HCT116 (cell line): ENCODE measurements around the gene CREB3. TPM values are rescaled to one million over a fixed set of nuclear protein-coding genes. Genes with fewer than 3 reads are reported as not detected.

Source experiments
- ATAC-seq: fragments of 200-7000 bp; cut with Tn5 transposase; 2 replicates; pipeline ENCODE4 v1.9.1; 2020; ENCODE audit warnings: mild to moderate bottlenecking, moderate library complexity
- BruUV-seq: library from RNA; stranded (reverse); fragments of 400-500 nt; replicated peaks from 2 replicates; lab custom pipeline; 2021; lab: Mats Ljungman, UMichigan
- CTCF ChIA-PET: fragments of 300-600 bp; sonication (Branson Sonifier 250); formaldehyde crosslinking; loops from one replicate; lab custom pipeline; 2021; ENCODE audit warnings: antibody characterized with exemption; lab: Charles Lee
- POLR2A ChIA-PET: fragments of 300-600, 350-600 bp; sonication (Branson Sonifier 250); formaldehyde crosslinking; loops from one replicate; lab custom pipeline; 2021; ENCODE audit warnings: antibody characterized with exemption; lab: Charles Lee
- RAD21 ChIA-PET, 2 experiments: fragments of 300-600 bp; sonication (Branson Sonifier 250); formaldehyde crosslinking; loops; one replicate each; lab custom pipeline; 2023; ENCODE audit warnings: low total read pairs in 2 of 2; ENCODE audit not compliant: uncharacterized antibody in 2 of 2, unreplicated experiment in 2 of 2, low non-redundant PET in 1 of 2; lab: Charles Lee
- DNase-seq: peaks from one replicate; pipeline ENCODE4 v3.0.0-alpha.2; 2010; ENCODE audit warnings: low read depth, low spot score
- H2AFZ ChIP-seq: fragments of 200-600 bp; shearing (Covaris generic), sonication (generic); 2 replicates; pipeline ENCODE4 v1.6.1; 2017; ENCODE audit warnings: low read depth, mixed run types, mixed read lengths, antibody characterized with exemption, low read length; ENCODE audit not compliant: poor library complexity, severe bottlenecking
- H3K27ac ChIP-seq: 2 replicates; pipeline ENCODE4 v1.5.1; 2012; ENCODE audit warnings: low read depth, low read length
- H3K27me3 ChIP-seq: fragments of 200-600 bp; sonication (generic); 2 replicates; pipeline ENCODE4 v1.6.1; 2016; ENCODE audit warnings: mixed run types, low read length, mixed read lengths; ENCODE audit not compliant: insufficient read depth
- H3K36me3 ChIP-seq, 2 experiments: fragments of 200-500 bp in 1 of 2; fragments of 200-600 bp in 1 of 2; sonication (Bioruptor generic) in 1 of 2; sonication (generic) in 1 of 2; 2 replicates each; pipeline versions ENCODE4 v1.5.1 to v1.6.1; 2014 to 2016; ENCODE audit warnings: low read length in 2 of 2, inconsistent platforms in 1 of 2, mixed read lengths in 1 of 2, mixed run types in 1 of 2; ENCODE audit not compliant: insufficient read depth in 2 of 2, control insufficient read depth in 1 of 2
- H3K4me1 ChIP-seq, 2 experiments: fragments of 200-600 bp in 1 of 2; sonication (generic) in 1 of 2; 2 replicates each; pipeline versions ENCODE4 v1.5.1 to v1.6.1; 2012 to 2017; ENCODE audit warnings: low read length in 2 of 2, inconsistent platforms in 1 of 2, mild to moderate bottlenecking in 1 of 2, mixed read lengths in 1 of 2, mixed run types in 1 of 2, moderate library complexity in 1 of 2; ENCODE audit not compliant: insufficient read depth in 2 of 2, control insufficient read depth in 1 of 2
- H3K4me2 ChIP-seq: fragments of 200-600 bp; sonication (generic); 2 replicates; pipeline ENCODE4 v1.6.1; 2017; ENCODE audit warnings: mixed run types, low read length, mixed read lengths
- H3K4me3 ChIP-seq, 2 experiments: fragments of 200-600 bp in 1 of 2; sonication (generic) in 1 of 2; replicated peaks in 1 of 2; 2 replicates each; pipeline ENCODE4 v1.5.1; 2011 to 2016; ENCODE audit warnings: low read length in 2 of 2, control low read depth in 1 of 2, low read depth in 1 of 2, mild to moderate bottlenecking in 1 of 2, mixed read lengths in 1 of 2, mixed run types in 1 of 2
- H3K79me2 ChIP-seq: fragments of 200-600 bp; sonication (generic); 2 replicates; pipeline ENCODE4 v1.6.1; 2017; ENCODE audit warnings: mild to moderate bottlenecking, mixed run types, low read length, moderate library complexity, mixed read lengths; ENCODE audit not compliant: insufficient read depth
- H3K9ac ChIP-seq: fragments of 200-600 bp; sonication (generic); 2 replicates; pipeline ENCODE4 v1.6.1; 2016; ENCODE audit warnings: low read length, mixed read lengths
- H3K9me2 ChIP-seq: fragments of 200-600 bp; sonication (generic), shearing (Covaris generic); 2 replicates; pipeline ENCODE4 v1.6.1; 2017; ENCODE audit warnings: mixed run types, mild to moderate bottlenecking, moderate library complexity; ENCODE audit not compliant: insufficient read depth
- H3K9me3 ChIP-seq, 2 experiments: fragments of 200-500 bp in 1 of 2; fragments of 200-600 bp in 1 of 2; sonication (Bioruptor generic) in 1 of 2; sonication (generic) in 1 of 2; 2 replicates each; pipeline ENCODE4 v1.6.1; 2014 to 2017; ENCODE audit warnings: low read length in 2 of 2, mixed read lengths in 2 of 2, inconsistent platforms in 1 of 2, low read depth in 1 of 2, mild to moderate bottlenecking in 1 of 2, mixed run types in 1 of 2, moderate library complexity in 1 of 2; ENCODE audit not compliant: control insufficient read depth in 1 of 2, insufficient read depth in 1 of 2
- H4K20me1 ChIP-seq: fragments of 200-600 bp; sonication (generic), shearing (Covaris generic); 2 replicates; pipeline ENCODE4 v1.6.1; 2017; ENCODE audit warnings: mixed run types, mild to moderate bottlenecking, moderate library complexity; ENCODE audit not compliant: insufficient read depth
- CBX3 ChIP-seq: IDR thresholded peaks from 2 replicates; pipeline ENCODE4 v1.6.1; 2012; ENCODE audit warnings: low read depth
- CEBPB ChIP-seq: IDR thresholded peaks from 2 replicates; pipeline ENCODE4 v1.6.1; 2012; ENCODE audit warnings: low read depth
- EGR1 ChIP-seq: IDR thresholded peaks from 2 replicates; pipeline ENCODE4 v1.6.1; 2012; ENCODE audit warnings: low read depth
- ELF1 ChIP-seq: IDR thresholded peaks from 2 replicates; pipeline ENCODE4 v1.6.1; 2012; ENCODE audit warnings: low read depth, borderline replicate concordance
- EZH2 ChIP-seq: fragments of 200-600 bp; sonication (generic); IDR thresholded peaks from 2 replicates; pipeline ENCODE4 v1.6.1; 2017; ENCODE audit warnings: antibody characterized with exemption, mixed run types
- EZH2phosphoT487 ChIP-seq: fragments of 200-600 bp; IDR thresholded peaks from 2 replicates; pipeline ENCODE4 v1.6.1; 2018; ENCODE audit warnings: antibody characterized with exemption, borderline replicate concordance
- FOSL1 ChIP-seq: IDR thresholded peaks from 2 replicates; pipeline ENCODE4 v1.6.1; 2012; ENCODE audit warnings: low read depth
- JUND ChIP-seq: IDR thresholded peaks from 2 replicates; pipeline ENCODE4 v1.6.1; 2012
- POLR2A ChIP-seq: IDR thresholded peaks from 2 replicates; pipeline ENCODE4 v1.7.0; 2011; ENCODE audit warnings: borderline replicate concordance; ENCODE audit not compliant: insufficient read depth, insufficient read length; ENCODE audit errors: extremely low read depth
- RAD21 ChIP-seq: IDR thresholded peaks from 2 replicates; pipeline ENCODE4 v1.6.1; 2012; ENCODE audit warnings: low read depth, mild to moderate bottlenecking
- SIN3A ChIP-seq: IDR thresholded peaks from 2 replicates; pipeline ENCODE4 v1.6.1; 2012; ENCODE audit warnings: low read depth
- SP1 ChIP-seq: IDR thresholded peaks from 2 replicates; pipeline ENCODE4 v1.6.1; 2012; ENCODE audit warnings: low read depth
- SRF ChIP-seq: IDR thresholded peaks from 2 replicates; pipeline ENCODE4 v1.6.1; 2012; ENCODE audit warnings: low read depth
- TCF7L2 ChIP-seq: IDR thresholded peaks from 2 replicates; pipeline ENCODE4 v1.7.0; 2011; ENCODE audit warnings: borderline replicate concordance, inconsistent platforms; ENCODE audit not compliant: insufficient read depth, insufficient read length; ENCODE audit errors: extremely low read depth
- YY1 ChIP-seq: IDR thresholded peaks from 2 replicates; pipeline ENCODE4 v1.6.1; 2011; ENCODE audit warnings: low read length, low read depth, moderate library complexity, mild to moderate bottlenecking; ENCODE audit not compliant: insufficient replicate concordance; ENCODE audit errors: extremely low read depth
- ZFX ChIP-seq: fragments of 450-650 bp; IDR thresholded peaks from 2 replicates; pipeline ENCODE4 v1.6.1; 2017
- intact Hi-C: fragments of 100-400 bp; cut with micrococcal nuclease; formaldehyde crosslinking; loops from 2 replicates; pipeline ENCODE4 v1.10.0; 2022
- total RNA-seq: library from RNA; stranded (reverse); gene quantifications from one replicate; pipeline ENCODE4 v1.2.1, GENCODE V29; 2021; ENCODE audit not compliant: unreplicated experiment
- TF ChIP-seq, protein P1 (sequence below), 3 experiments: fragments of 200-600 bp in 1 of 3; sonication (generic) in 1 of 3; IDR thresholded peaks in 2 of 3; conservative IDR thresholded peaks in 1 of 3; 2 replicates each; pipeline ENCODE4 v1.5.1; 2012 to 2017; ENCODE audit warnings: low read depth in 2 of 3, low read length in 2 of 3, antibody characterized with exemption in 1 of 3, borderline replicate concordance in 1 of 3, control low read depth in 1 of 3, mild to moderate bottlenecking in 1 of 3, mixed read lengths in 1 of 3, mixed run types in 1 of 3, moderate library complexity in 1 of 3; ENCODE audit not compliant: insufficient read depth in 1 of 3
- TF ChIP-seq, protein P2 (sequence below): IDR thresholded peaks from 2 replicates; pipeline ENCODE4 v1.6.1; 2012; ENCODE audit warnings: low read depth
- TF ChIP-seq, protein P3 (sequence below): IDR thresholded peaks from 2 replicates; pipeline ENCODE4 v1.6.1; 2012
- TF ChIP-seq, protein P4 (sequence below): IDR thresholded peaks from 2 replicates; pipeline ENCODE4 v1.6.1; 2012

Gene CREB3
- total RNA-seq, 1 experiment from 2014 or later = 22.3 TPM

DNA sequence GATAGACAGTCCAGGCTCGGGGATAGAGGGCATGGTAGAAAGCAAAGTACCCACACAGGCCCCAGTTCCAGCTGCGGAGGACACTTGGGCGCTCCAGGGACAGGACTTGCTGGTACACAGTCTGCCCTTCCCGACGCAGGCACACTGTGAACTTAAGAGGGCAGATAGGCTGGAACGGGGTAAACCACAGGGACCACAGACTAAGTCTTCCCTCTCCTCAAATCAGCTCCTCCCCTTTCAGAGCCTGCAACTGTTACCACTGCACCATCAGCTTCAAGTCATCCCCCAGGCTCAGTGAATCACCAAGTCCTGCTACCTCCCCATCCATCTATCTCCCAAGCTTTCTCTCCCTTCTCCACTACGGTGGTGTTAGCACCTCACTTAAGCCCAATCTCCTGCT lies 9.3 kb downstream of the CREB3 start:
- Histone ChIP-seq H3K9me2 (no peaks in the 10 kb centered on the region), H3K9ac (no peak overlapping the region)
- no peak for DNase-seq
- TF ChIP-seq ZFX = no peak
- no peak for TF ChIP-seq YY1
- TF ChIP-seq, protein P1, sequence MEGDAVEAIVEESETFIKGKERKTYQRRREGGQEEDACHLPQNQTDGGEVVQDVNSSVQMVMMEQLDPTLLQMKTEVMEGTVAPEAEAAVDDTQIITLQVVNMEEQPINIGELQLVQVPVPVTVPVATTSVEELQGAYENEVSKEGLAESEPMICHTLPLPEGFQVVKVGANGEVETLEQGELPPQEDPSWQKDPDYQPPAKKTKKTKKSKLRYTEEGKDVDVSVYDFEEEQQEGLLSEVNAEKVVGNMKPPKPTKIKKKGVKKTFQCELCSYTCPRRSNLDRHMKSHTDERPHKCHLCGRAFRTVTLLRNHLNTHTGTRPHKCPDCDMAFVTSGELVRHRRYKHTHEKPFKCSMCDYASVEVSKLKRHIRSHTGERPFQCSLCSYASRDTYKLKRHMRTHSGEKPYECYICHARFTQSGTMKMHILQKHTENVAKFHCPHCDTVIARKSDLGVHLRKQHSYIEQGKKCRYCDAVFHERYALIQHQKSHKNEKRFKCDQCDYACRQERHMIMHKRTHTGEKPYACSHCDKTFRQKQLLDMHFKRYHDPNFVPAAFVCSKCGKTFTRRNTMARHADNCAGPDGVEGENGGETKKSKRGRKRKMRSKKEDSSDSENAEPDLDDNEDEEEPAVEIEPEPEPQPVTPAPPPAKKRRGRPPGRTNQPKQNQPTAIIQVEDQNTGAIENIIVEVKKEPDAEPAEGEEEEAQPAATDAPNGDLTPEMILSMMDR (IDR thresholded peaks at IDR 0.05 in 2 of 3, conservative IDR thresholded peaks at IDR 0.05 in 1 of 3; ENCODE audit: borderline replicate concordance in 1 of 3, insufficient read depth in 1 of 3, low read depth in 2 of 3, low read length in 2 of 3) = no peak
- TF ChIP-seq CBX3 = no peak
- TF ChIP-seq, protein P2, sequence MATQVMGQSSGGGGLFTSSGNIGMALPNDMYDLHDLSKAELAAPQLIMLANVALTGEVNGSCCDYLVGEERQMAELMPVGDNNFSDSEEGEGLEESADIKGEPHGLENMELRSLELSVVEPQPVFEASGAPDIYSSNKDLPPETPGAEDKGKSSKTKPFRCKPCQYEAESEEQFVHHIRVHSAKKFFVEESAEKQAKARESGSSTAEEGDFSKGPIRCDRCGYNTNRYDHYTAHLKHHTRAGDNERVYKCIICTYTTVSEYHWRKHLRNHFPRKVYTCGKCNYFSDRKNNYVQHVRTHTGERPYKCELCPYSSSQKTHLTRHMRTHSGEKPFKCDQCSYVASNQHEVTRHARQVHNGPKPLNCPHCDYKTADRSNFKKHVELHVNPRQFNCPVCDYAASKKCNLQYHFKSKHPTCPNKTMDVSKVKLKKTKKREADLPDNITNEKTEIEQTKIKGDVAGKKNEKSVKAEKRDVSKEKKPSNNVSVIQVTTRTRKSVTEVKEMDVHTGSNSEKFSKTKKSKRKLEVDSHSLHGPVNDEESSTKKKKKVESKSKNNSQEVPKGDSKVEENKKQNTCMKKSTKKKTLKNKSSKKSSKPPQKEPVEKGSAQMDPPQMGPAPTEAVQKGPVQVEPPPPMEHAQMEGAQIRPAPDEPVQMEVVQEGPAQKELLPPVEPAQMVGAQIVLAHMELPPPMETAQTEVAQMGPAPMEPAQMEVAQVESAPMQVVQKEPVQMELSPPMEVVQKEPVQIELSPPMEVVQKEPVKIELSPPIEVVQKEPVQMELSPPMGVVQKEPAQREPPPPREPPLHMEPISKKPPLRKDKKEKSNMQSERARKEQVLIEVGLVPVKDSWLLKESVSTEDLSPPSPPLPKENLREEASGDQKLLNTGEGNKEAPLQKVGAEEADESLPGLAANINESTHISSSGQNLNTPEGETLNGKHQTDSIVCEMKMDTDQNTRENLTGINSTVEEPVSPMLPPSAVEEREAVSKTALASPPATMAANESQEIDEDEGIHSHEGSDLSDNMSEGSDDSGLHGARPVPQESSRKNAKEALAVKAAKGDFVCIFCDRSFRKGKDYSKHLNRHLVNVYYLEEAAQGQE = no peak
- no peak for TF ChIP-seq TCF7L2
- no peak for TF ChIP-seq CEBPB
- TF ChIP-seq RAD21 = no peak
- TF ChIP-seq JUND = no peak
- TF ChIP-seq SIN3A = no peak
- TF ChIP-seq EZH2 = no peak
- TF ChIP-seq, protein P3, sequence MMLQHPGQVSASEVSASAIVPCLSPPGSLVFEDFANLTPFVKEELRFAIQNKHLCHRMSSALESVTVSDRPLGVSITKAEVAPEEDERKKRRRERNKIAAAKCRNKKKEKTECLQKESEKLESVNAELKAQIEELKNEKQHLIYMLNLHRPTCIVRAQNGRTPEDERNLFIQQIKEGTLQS = no peak
- TF ChIP-seq SP1 = no peak
- TF ChIP-seq ELF1 = no peak
- no peak for TF ChIP-seq SRF
- no peak for TF ChIP-seq FOSL1
- TF ChIP-seq EZH2phosphoT487 = no peak
- TF ChIP-seq POLR2A = no peak
- TF ChIP-seq, protein P4, sequence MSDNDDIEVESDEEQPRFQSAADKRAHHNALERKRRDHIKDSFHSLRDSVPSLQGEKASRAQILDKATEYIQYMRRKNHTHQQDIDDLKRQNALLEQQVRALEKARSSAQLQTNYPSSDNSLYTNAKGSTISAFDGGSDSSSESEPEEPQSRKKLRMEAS = no peak
- no peak for TF ChIP-seq EGR1
- TF ChIP-seq, all 23 proteins: peak for 0
- Histone ChIP-seq H2AFZ (no peak overlapping the region), H3K4me3 (no peak overlapping the region), H3K79me2 (peaks cover 43% of the 10 kb centered on the region), H4K20me1 (no peaks in the 10 kb centered on the region), H3K27ac (no peak overlapping the region), H3K9me3 (no peaks in the 10 kb centered on the region), H3K4me2 (no peak overlapping the region), H3K27me3 (no peaks in the 10 kb centered on the region), H3K36me3 (peaks cover 58 to 66% of the 10 kb centered on the region in 2 experiments), H3K4me1 (peaks cover 3% of the 10 kb centered on the region in 2 experiments; a peak in 3 of 4 replicates)
- BruUV-seq = no TSS peak
- ChIA-PET POLR2A (no interaction called here), RAD21 (no interaction called here), CTCF (interaction anchor here (1.0 kb wide), 1 partner anchor 9 kb away, joined by 3 read pairs; the partner anchor contains the start of gene CREB3)
- intact Hi-C loops = no loop called here
- no peak; the same call in 1 of the 2 replicates for ATAC-seq
